Glomerular endothelial cell (primary cell): ENCODE measurements around the gene AMELX. TPM values are rescaled to one million over a fixed set of nuclear protein-coding genes. Genes with fewer than 3 reads are reported as not detected.

ENCODE experiments used
- DNase-seq: peaks from one replicate; pipeline ENCODE4 v3.0.0-alpha.2; 2011; ENCODE audit warnings: low read depth, low spot score; ENCODE audit errors: extremely low read depth
- total RNA-seq: library from RNA; depleted of rRNA; stranded (reverse); fragments of >200 nt; gene quantifications from 2 replicates; pipeline ENCODE4 v1.2.3, GENCODE V29; 2015

Gene AMELX
- not detected in 2 replicates for total RNA-seq

- no peak for DNase-seq
These were observed at the start of gene AMELX for GRCh38 chrX:11293113-11293512. Gene AMELX (plus strand): TSS chrX:11293413. CDS start chrX:11294789, 1,376 bp downstream.

- no peak for DNase-seq
These were observed 48.6 kb upstream of the AMELX start for GRCh38 chrX:11244636-11245035.

GRCh38 chrX:11254417-11255109 is 38.6 kb upstream of the AMELX start:
- DNase-seq: no peak

- DNase-seq: no peak
These were observed 35.9 kb upstream of the AMELX start for GRCh38 chrX:11257290-11257689.

GRCh38 chrX:11257711-11258110 is 35.5 kb upstream of the AMELX start:
- no peak for DNase-seq

GRCh38 chrX:11259437-11259836 is 33.8 kb upstream of the AMELX start:
- DNase-seq: no peak

GRCh38 chrX:11261260-11261659 is 32.0 kb upstream of the AMELX start:
- no peak for DNase-seq

GRCh38 chrX:11264925-11265324 is 28.3 kb upstream of the AMELX start:
- no peak for DNase-seq

- DNase-seq: no peak
These were observed 27.9 kb upstream of the AMELX start for GRCh38 chrX:11265352-11265751.

GRCh38 chrX:11266573-11267003 is 26.6 kb upstream of the AMELX start:
- no peak for DNase-seq

GRCh38 chrX:11267425-11267824 is 25.8 kb upstream of the AMELX start:
- no peak for DNase-seq

GRCh38 chrX:11269006-11269405 is 24.2 kb upstream of the AMELX start:
- no peak for DNase-seq

- no peak for DNase-seq
These were observed 23.2 kb upstream of the AMELX start for GRCh38 chrX:11269996-11270395.

- no peak for DNase-seq
These were observed 20.9 kb upstream of the AMELX start for GRCh38 chrX:11272290-11272689.

- DNase-seq: no peak
These were observed 20.4 kb upstream of the AMELX start for GRCh38 chrX:11272863-11273262.

- no peak for DNase-seq
These were observed 19.7 kb upstream of the AMELX start for GRCh38 chrX:11273544-11273943.

- no peak for DNase-seq
These were observed 11.2 kb upstream of the AMELX start for GRCh38 chrX:11282043-11282442.

GRCh38 chrX:11285651-11286050 is 7.6 kb upstream of the AMELX start:
- no peak for DNase-seq

GRCh38 chrX:11287505-11287904 is 5.7 kb upstream of the AMELX start:
- no peak for DNase-seq

- DNase-seq: no peak
These were observed 2.7 kb upstream of the AMELX start for GRCh38 chrX:11290416-11291102.

- DNase-seq: no peak
These were observed 2.8 kb downstream of the AMELX start for GRCh38 chrX:11296051-11296450.

GRCh38 chrX:11298600-11298999 is 5.4 kb downstream of the AMELX start:
- DNase-seq: no peak
